Activated naive CD4-positive, alpha-beta T cell treated with anti-CD3 and anti-CD28 coated beads, Interleukin-2, amount 50 U/mL, for 24 hours (primary cell): ENCODE results near the gene TMEM134.
A peak's percentile ranks its signal among the peaks of the same experiment; 100 is the strongest.
"Not testable (repeated sequence)": the region's sequence is repeated elsewhere in the genome, so short reads cannot be mapped to it uniquely, and the experiment has no call there.

ENCODE experiments used
- H3K27ac Mint-ChIP-seq: one replicate; pipeline ENCODE4 v1.8.0; 2021; ENCODE audit warnings: mild to moderate bottlenecking, mixed read lengths
- H3K27me3 Mint-ChIP-seq: one replicate; pipeline ENCODE4 v1.8.0; 2021; ENCODE audit warnings: mixed read lengths
- H3K36me3 Mint-ChIP-seq: one replicate; pipeline ENCODE4 v1.8.0; 2021; ENCODE audit warnings: mixed read lengths
- H3K4me1 Mint-ChIP-seq: one replicate; pipeline ENCODE4 v1.8.0; 2021; ENCODE audit warnings: mixed read lengths
- H3K4me3 Mint-ChIP-seq: one replicate; pipeline ENCODE4 v1.8.0; 2021; ENCODE audit warnings: mild to moderate bottlenecking, mixed read lengths
- H3K9me3 Mint-ChIP-seq: one replicate; pipeline ENCODE4 v1.8.0; 2021; ENCODE audit warnings: mixed read lengths

The TMEM134 gene

GRCh38 chr11:67431346-67432249, 37.5 kb downstream of the TMEM134 start:
- H3K27ac Mint-ChIP-seq = peak overlapping the region; percentile 80
- peaks cover 52% of the 10 kb centered on the region for H3K4me1 Mint-ChIP-seq
- H3K9me3 Mint-ChIP-seq = no peaks in the 10 kb centered on the region
- H3K4me3 Mint-ChIP-seq = peak overlapping the region; percentile 49
- H3K36me3 Mint-ChIP-seq = peaks cover 7% of the 10 kb centered on the region
- H3K27me3 Mint-ChIP-seq = no peaks in the 10 kb centered on the region

DNA sequence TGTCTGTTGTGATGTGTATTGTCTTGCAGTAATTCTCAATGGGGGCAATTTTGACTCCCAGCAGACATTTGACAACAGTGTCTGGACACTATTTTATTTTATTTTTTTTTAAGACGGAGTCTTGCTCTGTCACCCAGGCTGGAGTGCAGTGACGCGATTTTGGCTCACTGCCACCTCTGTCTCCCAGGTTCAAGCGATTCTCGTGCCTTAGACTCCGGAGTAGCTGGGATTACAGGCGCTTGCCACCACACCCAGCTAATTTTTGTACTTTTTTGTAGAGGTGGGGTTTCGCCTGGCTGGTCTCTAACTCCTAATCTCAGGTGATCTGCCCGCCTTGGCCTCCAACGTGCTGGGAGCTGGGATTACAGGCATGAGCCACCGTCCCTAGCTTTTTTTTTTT, 39.3 kb downstream of the TMEM134 start:
- Mint-ChIP-seq H3K36me3 (peaks cover 7% of the 10 kb centered on the region), H3K4me3 (peak overlapping the region; percentile 96), H3K27me3 (no peaks in the 10 kb centered on the region), H3K27ac (no peak overlapping the region), H3K4me1 (peaks cover 47% of the 10 kb centered on the region), H3K9me3 (no peaks in the 10 kb centered on the region)

DNA sequence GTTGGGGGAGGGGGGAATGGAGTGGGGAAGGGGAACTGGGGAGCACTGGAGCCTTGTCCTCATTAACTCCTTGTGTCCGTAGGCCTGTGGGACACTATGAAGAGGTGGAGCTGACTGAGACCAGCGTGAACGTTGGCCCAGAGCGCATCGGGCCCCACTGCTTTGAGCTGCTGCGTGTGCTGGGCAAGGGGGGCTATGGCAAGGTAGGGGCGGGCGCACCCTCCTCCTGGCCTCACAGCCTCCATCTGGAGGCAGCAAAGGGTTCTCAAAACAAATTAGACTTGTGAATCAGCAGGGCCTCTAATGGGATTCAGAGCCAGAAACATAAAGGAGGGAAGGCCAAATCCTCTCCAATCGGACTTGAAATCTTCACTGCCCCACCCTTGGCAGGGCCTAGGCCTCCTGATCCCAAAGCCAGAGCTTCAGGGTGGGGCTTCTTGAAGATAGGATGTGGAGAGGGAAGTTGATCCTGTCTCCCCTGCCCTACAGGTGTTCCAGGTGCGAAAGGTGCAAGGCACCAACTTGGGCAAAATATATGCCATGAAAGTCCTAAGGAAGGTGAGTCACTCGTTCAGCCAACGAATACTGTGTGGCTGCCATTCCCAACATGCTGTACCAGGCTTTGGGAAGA, 39.9 kb downstream of the TMEM134 start:
- peak overlapping the region; percentile 75 for H3K27ac Mint-ChIP-seq

DNA sequence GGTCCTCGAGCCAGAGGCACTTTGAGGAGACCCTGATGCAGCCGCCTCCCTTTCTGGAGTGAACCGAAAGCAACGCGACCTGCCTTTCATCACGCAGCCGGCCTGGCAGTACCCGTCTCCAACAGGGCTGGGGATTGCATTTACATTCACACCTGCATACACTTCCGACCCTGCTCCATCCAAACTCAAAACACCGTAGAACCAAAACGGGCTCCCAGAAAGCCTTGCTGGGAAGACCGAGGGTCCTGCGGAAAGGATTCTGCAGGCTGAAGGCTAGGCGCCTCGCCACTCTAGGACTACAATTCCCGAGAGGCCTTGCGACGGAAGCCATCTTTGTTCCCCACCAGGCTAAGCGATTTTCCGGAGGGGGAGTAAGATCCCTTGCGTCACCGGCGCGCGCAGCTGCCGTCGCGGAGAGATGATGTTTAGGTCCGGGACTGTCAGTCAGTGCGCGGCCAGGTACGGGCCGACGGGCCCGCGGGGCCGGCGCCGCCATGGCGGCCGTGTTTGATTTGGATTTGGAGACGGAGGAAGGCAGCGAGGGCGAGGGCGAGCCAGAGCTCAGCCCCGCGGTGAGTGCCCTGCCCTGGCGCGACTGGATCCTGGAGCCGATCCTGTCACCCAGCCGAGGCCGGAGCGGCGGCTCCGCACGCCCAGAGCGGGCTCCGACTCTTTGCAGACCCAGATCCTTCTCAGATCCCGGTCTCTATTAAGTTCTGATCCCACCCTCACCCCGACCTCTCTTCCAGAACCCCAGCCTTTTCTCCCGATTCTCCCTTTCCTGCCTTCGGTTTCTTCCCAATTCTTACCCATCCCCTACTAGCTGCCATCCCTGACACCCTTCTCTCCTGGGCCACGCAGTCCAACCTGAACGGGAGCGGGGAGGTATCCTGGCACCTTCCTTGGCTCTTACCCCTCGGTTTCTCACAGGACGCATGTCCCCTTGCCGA, 40.7 kb downstream of the TMEM134 start, which contains the start of gene RPS6KB2:
Gene RPS6KB2 (plus strand): TSS at position 443 of the 950 bp plus-strand sequence. CDS start 52 bp downstream, at position 495.
- peak within 1 kb of the TSS; percentile 98 for H3K27ac Mint-ChIP-seq
- H3K27me3 Mint-ChIP-seq = no peaks in the 10 kb centered on the region
- no peaks in the 10 kb centered on the region for H3K9me3 Mint-ChIP-seq
- peaks cover 7% of the 10 kb centered on the region for H3K36me3 Mint-ChIP-seq
- peak within 1 kb of the TSS; percentile 96 for H3K4me3 Mint-ChIP-seq
- peaks cover 37% of the 10 kb centered on the region for H3K4me1 Mint-ChIP-seq

More for the DNA sequence above, 39.9 kb downstream of the TMEM134 start:
- H3K4me3 Mint-ChIP-seq = peak overlapping the region; percentile 96
- H3K36me3 Mint-ChIP-seq = peaks cover 7% of the 10 kb centered on the region
- H3K27me3 Mint-ChIP-seq = no peaks in the 10 kb centered on the region
- H3K9me3 Mint-ChIP-seq = no peaks in the 10 kb centered on the region
- H3K4me1 Mint-ChIP-seq = peaks cover 46% of the 10 kb centered on the region

DNA sequence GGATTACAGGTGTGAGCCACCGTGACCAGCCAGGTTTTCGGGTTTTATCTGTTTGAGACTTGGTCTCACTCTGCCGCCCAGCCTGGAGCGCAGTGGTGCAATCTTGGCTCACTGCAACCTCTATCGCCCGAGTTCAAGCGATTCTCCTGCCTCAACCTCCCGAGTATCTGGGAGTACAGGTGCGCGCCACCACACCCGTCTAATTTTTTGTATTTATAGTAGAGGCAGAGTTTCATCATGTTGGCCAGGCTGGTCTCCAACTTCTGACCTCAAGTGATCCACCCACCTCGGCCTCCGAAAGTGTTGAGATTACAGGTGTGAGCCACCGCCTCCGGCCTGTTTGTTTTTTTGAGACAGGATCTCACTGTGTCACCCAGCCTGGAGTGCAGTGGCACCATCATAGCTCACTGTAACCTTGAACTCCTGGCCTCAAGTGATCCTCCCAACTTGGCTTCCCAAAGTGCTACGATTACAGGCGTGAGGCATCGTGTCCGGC, 41.6 kb downstream of the TMEM134 start:
- H3K9me3 Mint-ChIP-seq, H3K36me3 Mint-ChIP-seq, H3K27me3 Mint-ChIP-seq: not testable (repeated sequence)
- Mint-ChIP-seq H3K27ac (peak overlapping the region; percentile 98), H3K4me1 (peaks cover 41% of the 10 kb centered on the region), H3K4me3 (peak overlapping the region; percentile 96)

GRCh38 chr11:67423891-67424613, 45.0 kb downstream of the TMEM134 start:
- no peak overlapping the region for H3K27ac Mint-ChIP-seq
- peaks cover 44% of the 10 kb centered on the region for H3K4me1 Mint-ChIP-seq
- H3K4me3 Mint-ChIP-seq = no peak overlapping the region

GRCh38 chr11:67423466-67423865, 45.6 kb downstream of the TMEM134 start:
- Mint-ChIP-seq H3K27me3 (no peaks in the 10 kb centered on the region), H3K9me3 (no peaks in the 10 kb centered on the region), H3K4me3 (no peak overlapping the region), H3K36me3 (no peaks in the 10 kb centered on the region), H3K4me1 (peaks cover 50% of the 10 kb centered on the region), H3K27ac (no peak overlapping the region)

More at GRCh38 chr11:67423891-67424613, 45.0 kb downstream of the TMEM134 start:
- Mint-ChIP-seq H3K27me3 (no peaks in the 10 kb centered on the region), H3K36me3 (no peaks in the 10 kb centered on the region), H3K9me3 (no peaks in the 10 kb centered on the region)

- H3K27me3 Mint-ChIP-seq = no peaks in the 10 kb centered on the region
- H3K36me3 Mint-ChIP-seq = no peaks in the 10 kb centered on the region
- H3K9me3 Mint-ChIP-seq = no peaks in the 10 kb centered on the region
- peaks cover 52% of the 10 kb centered on the region for H3K4me1 Mint-ChIP-seq
- no peak overlapping the region for H3K4me3 Mint-ChIP-seq
- H3K27ac Mint-ChIP-seq = no peak overlapping the region
Measured at GRCh38 chr11:67422891-67423290, 46.2 kb downstream of the TMEM134 start.

DNA sequence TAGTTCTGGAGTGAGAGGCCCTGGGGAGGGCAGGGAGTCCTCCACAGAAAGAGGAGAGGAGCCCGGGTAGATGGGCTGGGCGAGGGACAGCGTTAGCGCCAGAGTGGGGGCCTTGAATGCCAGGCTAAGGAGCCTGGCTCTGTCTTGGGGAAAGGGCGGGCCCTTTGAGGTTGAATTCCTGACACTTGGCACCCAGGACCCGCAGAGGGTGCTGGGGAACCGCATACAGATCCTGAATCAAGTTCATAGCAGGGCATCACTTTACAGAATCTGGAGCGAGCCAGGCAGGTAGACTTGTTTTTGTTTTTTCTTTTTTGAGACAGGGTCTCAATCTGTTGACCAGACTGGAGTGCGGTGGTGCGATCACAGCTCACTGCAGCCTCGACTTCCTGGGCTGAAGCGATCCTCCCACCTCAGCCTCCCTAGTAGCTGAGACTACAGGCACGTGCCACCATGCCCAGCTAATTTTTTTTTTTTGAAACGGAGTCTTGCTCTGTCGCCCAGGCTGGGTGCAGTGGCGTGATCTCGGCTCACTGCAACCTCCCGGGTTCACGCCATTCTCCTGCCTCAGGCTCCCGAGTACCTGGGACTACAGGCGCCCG, 47.5 kb downstream of the TMEM134 start:
- peaks cover 55% of the 10 kb centered on the region for H3K4me1 Mint-ChIP-seq
- no peaks in the 10 kb centered on the region for H3K27me3 Mint-ChIP-seq
- peak overlapping the region; percentile 85 for H3K27ac Mint-ChIP-seq

GRCh38 chr11:67420646-67421429, 48.2 kb downstream of the TMEM134 start:
- Mint-ChIP-seq H3K27me3 (no peaks in the 10 kb centered on the region), H3K4me1 (peaks cover 61% of the 10 kb centered on the region), H3K4me3 (peak overlapping the region; percentile 79), H3K9me3 (no peaks in the 10 kb centered on the region), H3K27ac (peak overlapping the region; percentile 85), H3K36me3 (no peaks in the 10 kb centered on the region)

More for the DNA sequence above, 47.5 kb downstream of the TMEM134 start:
- Mint-ChIP-seq H3K4me3 (peak overlapping the region; percentile 79), H3K36me3 (no peaks in the 10 kb centered on the region), H3K9me3 (no peaks in the 10 kb centered on the region)

DNA sequence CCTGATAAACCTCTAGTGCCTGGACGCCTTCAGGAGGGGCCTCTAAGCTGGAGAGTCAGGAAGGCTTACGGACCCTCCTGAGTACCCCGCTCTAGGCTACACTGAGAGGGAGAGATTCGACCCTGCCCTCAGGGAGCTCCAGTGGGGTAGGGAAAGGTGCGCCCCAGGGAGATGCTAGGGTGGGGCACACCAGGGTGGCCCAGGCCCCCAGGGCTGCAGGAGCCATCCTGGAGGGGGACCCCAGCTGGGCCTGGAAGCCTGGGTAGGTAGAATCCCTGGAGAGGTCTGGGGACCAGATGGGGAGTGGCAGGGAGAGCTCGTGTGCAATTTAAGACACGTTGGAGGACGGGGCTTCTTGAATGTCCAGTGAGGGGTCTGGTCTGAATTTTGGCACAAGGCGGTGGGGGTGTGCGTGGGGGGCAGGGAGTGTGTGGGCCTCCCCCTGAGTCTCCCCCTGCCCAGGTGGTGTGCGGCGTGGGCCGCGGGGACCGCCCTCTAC, 48.9 kb downstream of the TMEM134 start:
- H3K4me1 Mint-ChIP-seq = peaks cover 62% of the 10 kb centered on the region
- peak overlapping the region; percentile 84 for H3K27ac Mint-ChIP-seq
- peak overlapping the region; percentile 84 for H3K4me3 Mint-ChIP-seq
- H3K27me3 Mint-ChIP-seq = no peaks in the 10 kb centered on the region
- no peaks in the 10 kb centered on the region for H3K9me3 Mint-ChIP-seq
- no peaks in the 10 kb centered on the region for H3K36me3 Mint-ChIP-seq

- Mint-ChIP-seq H3K27ac (no peak overlapping the region), H3K9me3 (no peaks in the 10 kb centered on the region), H3K4me1 (peaks cover 60% of the 10 kb centered on the region), H3K4me3 (peak overlapping the region; percentile 84), H3K27me3 (no peaks in the 10 kb centered on the region), H3K36me3 (no peaks in the 10 kb centered on the region)
Measured at GRCh38 chr11:67419325-67420049, 49.6 kb downstream of the TMEM134 start.
